IPS DF 19.7 (cell line): ENCODE measurements around the gene SGTA.
"Not testable (repeated sequence)": the region's sequence is repeated elsewhere in the genome, so short reads cannot be mapped to it uniquely, and the experiment has no call there.

Source experiments
- DNase-seq: peaks from one replicate; pipeline ENCODE4 v3.0.0-alpha.2; 2013; ENCODE audit warnings: low read depth, low spot score

The SGTA gene

DNA sequence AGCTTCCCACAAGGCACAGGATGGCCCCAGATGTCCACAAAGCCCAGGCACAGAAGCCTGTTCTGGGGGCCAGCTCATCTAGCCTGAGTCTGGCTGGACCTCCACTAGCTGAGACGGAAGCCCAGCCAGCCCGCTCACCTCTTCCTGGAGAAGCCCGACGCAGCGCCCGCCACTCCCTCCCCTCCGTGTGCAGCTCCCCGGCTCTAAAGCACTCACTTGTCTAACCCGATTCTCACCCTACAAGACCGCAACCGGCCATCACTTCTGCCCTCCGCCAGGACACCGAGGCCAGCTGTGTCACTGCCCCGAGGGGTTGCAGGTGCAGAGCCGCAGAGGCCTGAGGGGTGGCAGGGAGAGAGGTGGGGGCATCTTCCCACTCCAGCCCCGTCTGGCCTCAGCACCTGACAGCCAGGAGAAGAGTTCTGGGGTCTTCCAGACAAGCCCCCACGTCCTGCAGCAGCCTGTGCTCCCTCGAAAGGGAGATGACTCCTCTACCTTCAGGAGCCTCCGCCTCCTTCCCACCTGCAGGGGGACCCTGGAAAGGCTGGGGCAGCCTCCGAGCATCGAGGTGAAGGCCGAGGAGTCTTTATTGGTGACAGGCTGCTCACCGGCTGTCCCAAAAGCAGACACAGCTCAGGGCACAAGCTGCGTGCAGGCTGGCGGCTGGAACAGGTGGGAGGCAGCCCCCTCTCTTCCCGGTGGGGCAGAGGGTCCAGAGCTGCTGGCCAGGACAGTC is 56.0 kb downstream of the SGTA start:
- no peak for DNase-seq

DNA sequence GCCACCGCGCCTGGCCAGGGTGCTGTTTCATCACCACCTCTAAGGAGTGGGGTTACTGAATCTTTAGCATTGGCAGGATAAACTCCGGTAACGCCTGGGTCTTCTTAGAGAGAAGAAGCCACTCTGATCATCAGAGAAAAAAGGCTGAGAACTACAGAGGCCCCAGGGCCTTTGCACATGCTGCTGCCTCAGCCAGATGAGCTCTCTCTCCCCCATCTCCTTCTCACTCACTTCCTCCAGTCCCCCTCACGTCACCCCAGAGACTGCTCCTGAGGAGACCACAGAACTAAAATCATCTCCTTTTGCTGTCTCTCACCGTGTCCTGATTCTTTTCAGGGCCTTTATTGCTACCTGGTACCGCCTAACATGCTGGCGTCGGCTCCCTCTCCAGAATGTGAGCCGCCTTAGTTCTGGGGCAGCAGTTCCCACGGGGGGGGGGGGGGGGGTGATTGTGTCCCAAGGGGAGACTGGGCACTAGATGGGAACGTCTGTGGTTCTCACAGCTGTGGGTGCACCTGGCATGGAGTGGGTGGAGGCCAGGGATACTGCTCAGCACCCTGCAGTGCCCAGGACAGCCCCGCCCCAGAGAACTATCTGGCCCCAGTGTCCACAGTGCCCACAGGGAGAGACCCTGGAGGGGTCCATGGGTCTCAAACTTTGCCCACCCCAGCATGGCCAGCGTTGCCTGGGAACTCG is 56.8 kb downstream of the SGTA start:
- no peak for DNase-seq

DNA sequence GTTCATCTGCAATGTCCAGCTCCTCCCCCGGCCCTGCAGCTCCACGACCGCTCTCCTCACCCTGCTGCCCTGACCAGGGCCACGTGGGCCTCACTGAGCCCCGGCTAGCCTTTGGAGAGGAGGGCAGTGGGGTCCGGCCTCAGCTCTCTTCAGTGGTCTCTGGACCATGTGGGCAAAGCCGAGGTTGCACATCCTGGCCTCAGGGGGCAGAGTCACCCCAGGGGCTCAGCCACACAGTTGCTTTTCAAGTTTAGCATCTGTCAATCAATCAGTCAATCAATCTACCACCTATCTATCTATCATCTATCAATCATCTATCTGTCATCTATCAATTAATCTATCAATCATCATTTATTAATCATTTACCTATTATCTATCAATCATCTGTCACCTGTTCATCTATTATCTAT is 58.9 kb downstream of the SGTA start:
- no peak for DNase-seq

DNA sequence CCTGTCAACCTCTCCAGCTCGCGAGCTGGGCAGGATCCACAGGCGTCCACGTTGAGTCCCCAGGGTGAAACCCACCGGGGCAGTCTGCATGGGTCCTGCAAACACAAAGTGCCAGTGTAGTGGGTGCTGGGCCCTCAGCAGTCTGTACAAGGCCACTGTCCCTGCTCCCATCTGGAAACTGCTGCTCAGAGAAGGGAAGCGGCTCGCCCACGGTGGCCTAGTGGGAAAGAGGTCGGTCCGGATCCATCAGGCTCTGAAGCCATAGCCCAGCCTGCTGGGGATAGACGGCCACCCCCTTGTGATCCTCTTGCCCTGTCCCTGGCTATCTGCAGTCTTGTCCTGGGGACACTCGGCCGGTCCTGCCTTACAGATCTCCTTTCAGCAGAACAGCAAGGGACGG is 59.3 kb downstream of the SGTA start:
- DNase-seq: no peak

DNA sequence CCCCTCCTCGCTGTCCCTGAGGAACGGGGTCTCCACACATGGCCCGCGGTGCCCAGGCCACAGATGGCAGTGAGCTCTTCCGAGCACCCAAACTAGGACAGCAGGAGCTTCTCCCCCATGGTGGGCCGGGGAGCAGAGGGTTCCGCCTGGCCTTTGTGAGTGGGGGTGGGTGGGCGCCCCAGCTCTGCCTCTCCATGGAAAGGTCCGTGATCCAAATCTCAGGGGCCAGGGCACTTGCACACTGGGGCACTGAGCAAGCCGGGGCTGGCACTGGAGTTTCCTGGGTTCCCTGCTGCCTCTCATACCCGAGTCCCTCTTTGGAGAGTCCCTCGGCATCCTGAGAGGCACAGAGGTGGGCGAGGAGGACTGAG is 59.7 kb downstream of the SGTA start:
- DNase-seq: no peak

DNA sequence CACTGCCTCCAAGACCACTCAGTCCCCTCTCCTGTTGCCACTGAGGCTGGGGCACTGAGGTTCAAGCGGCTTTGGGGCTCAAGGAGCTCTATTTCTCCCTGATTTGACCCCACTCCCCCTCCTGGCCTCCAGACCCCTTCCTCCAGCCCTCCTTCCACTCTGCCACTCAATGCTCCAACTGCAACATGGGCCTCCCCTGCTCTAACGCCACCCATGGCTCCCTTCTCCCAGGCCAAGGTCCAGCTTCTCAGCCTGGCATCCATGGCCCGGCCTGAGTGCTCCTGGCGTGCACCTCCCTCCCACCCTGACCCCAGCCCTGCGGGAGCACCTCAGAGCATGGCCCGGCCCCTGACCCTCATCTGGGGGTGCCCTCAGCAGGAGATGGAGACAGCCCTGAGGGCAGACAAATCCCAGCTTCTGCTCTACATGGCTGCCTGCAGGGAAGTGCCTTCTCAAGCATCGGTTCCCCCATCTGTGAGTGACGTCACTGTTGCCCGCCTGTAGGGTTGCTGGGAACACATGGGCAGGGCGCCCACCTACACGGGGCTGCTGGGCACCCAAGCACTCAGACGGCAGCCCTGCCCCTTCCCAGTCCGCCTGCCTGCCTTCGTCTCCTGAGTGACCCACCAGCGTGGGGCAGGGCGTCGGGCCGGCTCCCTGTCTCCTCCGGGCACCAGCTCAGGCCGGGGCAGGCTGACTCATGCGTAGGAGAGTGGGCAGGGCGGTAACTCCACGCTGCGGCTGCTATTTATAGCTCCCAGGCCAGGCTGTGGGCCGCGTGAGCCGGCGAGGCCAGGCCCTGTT is 60.3 kb downstream of the SGTA start:
- no peak for DNase-seq

DNA sequence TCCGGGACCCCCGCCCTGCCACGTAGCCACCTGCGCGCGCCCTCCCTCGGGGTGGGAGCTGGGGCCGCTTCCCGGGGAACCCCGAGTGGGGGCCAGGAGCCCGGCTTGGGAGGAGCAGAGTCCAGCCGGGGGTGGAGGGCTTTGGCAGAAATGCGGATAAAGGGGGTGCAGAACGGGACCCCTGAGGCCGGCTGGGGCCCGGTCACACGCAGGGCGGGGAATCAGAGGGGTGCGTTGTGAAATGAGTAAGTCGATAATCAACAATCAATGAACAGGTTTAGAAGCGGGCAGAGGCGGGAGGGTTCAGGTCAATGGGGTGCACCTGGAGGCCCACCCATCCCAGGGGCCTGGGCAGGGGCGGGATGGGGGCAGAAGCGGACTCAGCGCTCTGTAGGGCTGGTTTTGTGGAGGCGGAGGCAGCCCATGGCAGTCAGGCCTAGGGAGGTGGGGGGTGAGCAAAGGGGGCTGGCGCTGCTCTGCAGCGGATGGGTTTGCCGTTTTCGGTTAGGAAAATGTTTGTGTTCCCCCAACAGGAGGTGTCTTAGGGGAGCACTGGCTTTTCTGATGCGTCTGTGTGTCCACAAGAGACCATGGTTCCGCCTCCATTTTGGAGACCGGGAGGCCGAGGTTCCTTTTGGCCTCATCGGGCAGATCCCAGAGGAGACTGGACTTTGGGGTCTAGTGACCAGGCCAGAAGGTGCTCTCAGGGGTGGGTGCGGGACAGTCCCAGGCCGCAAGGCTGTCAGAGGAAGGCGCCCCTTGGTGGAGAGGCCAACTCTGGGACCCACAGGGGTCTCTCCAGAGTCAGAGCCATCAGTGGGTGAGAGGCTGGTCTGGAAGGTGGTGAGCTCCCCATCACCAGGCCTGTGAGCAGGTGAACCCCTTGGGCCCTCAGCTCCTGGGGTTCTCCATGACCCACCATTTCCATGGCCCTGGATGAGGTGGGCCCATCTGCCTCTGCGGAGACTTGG is 61.2 kb downstream of the SGTA start:
- no peak for DNase-seq

DNA sequence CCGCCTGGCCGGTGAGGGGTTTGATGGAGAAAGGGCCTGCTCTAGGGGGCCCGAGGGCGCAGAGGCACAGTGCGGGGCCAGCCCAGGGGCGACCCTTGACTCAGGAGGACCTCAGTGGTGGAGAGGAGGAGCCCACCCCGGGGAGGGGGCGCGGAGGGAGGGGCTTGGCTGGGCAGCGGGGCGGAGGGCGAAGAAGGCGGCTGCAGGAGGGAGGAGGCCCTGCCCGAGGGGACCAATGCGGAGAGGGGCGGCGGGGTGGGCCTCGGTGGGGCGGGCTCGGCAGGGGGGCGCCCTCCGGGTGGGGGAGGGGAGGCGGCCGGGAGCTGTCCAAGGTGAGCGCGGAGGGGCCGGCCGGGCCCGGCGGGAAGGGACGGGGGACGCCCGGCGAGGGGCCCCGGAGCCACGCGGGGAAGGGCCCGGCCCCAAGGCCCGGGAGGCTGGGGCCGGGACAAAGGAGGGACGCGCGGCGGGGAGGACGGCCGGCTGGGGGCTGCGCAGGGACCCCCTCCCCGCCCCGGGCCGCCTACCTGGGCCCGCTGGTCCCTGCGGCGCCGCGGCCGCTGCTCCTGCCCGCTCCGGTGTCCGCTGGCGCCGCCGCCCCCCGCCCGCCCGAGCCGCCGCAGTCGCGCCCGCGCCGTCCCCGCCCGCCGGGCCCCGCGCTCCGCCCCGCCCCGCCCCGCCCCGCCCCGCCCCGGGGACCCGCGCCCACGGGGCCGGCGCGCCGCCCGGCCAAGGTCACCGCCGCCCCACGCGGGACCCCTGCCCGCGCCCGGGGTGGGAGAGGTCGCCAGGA is 62.1 kb downstream of the SGTA start, which contains the start of gene DIRAS1:
Gene DIRAS1, minus strand, starts transcription at position 596 of the 793 bp plus-strand sequence. CDS start 3,566 bp downstream, outside the sequence.
- DNase-seq: no peak

DNA sequence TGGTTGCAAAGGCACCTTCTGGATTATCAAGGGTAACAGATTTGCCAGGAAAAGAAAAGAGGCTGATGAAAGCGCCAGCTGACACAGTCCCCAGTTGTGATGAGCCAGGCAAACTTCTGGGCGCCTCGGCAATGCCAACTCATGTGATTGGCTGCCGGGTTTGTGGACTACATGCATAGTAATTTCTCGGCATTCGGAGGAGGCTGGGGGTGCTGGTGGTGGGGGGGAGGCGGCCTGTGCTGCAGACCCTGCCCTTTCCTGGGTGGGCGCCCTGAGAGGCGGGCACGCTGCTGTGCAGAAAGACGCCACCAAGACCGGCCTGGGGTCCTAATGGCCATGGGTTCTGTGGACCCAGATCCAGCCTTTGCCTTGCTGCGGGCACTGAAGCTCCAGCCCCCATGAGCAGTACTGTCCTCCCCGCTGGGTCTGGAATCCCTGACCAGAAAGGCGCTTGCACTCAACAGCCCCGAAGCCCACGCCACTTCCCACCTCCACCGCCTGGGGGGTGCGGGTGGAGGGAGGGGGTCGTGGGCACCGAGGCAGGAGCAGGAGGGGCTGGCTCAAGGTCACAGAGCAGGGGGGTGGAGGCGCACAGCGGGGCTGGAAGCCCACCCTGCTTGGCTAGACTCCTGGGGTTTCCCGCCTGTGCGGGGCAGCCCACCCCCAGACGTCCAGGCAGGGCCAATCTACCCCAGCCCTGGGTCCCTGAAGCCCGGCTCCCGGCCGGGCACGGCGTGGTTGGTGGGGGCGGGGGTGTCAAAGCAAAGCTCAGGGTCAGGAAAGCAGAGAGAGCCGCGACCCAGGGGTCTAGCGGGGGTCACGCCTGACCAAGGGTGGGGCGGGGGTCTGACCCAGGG is 62.9 kb downstream of the SGTA start:
- DNase-seq: no peak

DNA sequence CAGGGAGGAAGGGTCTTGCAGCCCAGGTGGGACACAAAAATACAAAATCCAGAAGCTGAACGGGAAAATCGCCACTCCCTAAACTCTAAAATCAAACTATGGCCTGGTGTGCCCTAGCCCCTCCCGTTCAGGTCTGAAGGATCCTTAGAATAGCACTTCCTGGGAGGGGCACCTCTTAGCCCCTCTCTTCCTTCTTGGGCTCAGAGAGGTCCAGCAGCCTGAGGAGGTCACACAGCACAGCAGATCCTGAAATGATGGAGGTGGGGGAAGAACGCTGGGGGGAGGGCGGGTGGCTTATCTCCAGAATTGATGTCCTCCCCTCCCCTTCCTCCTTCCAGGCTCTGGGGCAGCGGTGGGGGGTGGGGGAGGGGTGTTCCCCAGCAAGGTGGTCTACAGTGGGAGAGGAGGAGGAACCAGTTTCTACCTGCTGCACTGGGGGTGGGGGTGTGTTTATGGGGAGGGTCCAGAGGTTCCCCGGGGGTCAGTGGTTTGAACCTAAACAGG is 63.8 kb downstream of the SGTA start:
- DNase-seq: no peak

DNA sequence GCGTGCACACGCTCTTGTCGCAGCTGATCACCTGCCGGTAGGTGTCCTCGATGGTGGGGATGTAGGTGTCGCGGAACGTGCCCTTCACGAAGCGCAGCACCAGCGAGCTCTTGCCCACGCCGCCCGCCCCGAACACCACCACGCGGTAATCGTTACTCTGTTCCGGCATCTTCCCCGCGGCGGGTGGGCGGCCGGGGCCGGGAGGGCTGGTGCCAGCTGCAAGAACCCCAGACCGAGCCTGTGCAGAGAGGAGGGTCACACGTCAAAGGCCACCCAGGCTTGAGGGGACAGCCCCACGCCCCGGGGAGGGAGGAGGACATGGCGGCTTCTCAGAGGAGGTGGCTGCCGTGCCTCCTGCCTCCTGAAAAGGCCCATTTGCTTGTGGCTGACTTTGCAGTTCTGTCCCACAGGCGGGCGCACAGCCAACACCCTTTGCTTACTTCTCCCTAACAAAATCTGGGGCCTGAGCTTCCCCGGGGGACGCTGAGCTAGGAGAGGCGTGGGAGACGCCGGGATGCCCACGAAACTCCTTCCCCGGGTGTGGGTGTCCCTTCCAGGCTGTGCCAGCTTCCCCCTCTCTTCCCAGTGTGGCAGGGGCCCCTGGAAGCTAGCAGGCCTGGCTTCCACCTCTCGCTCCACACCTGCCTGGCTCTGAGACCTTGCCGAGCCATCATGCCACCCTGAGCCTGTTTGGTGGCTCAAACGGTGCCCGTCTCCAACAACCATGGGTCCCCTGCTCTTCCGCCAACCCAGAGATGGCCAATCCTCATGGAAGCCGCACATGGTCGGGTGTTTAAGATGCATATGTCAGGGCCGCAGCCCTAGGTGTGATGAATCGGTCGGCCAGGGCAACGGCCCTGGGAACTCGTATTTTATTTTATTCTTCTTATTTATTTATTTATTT is 65.2 kb downstream of the SGTA start:
- no peak for DNase-seq

DNA sequence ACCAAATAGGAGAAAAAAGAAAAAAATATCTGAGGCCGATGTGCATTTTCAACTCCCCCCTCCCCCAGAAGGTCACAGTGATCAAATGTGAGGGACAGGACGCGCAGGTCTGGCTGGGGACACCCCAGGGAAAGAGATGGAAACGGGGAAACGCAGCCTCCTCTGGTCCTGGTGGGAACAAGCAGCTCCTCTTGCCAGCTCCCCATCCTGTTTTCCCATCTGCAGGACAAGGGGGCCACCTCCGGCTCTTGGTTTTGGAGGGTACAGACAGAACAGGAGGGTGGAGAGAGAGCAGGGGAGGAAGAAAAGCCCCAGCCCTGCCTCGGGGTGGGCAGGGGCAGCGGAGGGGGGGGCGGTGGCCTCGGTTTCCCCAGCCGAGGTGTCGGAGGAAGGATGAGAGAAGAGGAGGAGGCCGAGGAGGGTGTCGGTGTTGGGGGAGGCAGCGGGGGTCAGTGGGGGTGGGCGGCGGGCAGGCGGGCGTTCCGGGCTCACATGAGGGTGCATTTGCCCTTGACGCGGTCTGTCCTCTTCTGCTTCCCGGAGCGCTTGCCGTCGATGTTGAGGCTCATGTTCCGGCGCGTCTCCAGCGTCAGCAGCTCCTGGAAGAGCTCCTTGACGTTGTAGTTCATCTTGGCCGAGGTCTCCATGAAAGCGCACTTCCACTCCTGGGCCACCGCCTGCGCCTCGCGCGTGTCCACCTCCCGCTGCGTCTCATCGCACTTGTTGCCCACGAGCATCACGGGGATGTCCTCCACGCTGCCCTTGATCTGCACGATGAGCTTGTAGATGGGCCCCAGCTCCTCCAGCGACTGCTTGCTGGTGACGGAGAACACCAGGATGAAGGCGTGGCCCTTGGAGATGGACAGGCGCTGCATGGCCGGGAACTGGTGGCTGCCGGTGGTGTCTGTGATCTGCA is 66.1 kb downstream of the SGTA start:
- no peak for DNase-seq

DNA sequence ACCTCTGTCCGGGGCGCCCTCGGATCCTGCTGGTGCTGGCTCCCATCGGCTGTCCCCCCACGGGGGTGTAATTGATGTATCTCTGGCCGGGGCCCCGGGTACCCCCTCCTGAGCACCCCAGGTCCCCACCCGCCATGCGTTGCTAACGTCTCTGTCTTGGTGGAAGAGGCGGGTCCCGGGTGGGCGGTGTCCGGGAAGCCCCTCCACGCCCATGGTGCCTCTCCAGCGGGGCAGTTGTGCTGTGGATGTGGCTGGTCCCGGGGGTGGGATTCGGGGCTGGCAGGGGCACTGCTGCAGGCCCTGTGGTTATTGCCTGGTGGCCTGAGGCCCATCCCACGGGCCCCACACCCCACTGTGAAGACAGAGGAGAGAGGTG is 66.8 kb downstream of the SGTA start:
- no peak for DNase-seq

DNA sequence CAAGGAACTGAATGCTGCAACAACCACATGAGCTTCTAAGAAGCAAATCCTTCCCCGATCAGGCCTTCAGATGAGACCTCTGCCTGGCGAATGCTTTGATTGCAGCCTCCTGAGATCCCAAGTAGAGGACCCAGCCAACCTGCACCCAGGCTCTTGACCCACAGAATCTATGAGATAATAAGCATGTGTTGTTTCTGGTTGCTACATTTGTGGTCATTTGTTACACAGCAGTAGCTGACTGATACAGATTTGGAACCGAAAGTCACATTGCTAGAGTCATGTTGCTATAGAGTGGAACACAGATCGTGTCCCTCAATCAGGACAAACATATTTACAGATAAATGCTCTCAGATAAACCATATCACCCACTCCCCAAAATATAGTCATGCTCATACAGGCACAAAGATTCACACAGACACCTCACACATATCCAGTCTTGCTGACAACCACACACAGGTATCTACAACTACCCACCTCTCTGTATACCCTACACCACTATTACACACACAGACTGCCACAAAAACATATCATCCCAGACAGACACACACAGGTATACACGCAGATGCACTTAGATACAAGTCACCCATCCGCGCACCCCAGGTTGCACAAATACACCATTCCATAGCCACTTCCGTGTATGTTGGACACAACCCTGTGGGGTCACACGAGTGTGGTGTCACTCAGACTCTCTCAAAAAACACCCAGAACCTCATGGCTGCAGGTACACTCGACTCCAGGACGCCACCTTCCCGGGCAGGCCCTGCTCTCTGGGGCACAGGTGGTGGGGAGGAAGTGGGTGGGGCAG is 67.4 kb downstream of the SGTA start:
- no peak for DNase-seq

DNA sequence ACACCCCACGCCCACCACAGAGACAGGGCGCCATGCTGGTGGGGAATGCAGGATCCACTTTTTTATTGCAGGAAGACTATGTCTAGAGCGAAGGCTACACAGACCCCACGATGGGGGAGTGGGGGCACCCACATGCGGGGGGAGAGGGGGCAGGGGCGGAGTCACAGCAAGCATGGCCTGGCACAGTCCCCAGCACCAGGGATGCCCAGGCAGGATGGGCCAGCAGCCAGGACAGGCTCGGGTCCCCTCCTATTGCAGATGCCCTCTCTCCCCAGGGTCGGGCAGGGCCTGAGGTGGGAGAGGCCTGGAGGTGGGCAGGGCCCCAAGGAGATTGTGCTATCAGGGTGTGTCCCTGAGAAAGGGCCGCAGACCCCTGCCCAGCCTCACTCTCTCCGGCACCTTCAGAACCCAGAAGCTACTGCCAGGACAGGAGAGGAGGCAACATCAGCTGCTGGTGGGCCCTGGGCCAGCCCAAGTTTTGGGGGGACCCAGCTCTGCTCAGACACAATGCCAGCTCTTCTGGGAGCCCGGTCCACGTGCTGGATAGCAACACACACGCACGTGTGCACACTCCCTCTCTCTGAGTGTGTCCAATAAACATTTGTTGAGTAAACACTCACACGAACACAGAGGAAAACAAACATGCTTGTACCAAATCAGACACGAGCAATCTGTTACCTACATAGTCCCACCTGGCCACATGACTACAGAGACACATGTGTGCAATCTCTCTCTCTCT is 68.4 kb downstream of the SGTA start:
- DNase-seq: no peak

DNA sequence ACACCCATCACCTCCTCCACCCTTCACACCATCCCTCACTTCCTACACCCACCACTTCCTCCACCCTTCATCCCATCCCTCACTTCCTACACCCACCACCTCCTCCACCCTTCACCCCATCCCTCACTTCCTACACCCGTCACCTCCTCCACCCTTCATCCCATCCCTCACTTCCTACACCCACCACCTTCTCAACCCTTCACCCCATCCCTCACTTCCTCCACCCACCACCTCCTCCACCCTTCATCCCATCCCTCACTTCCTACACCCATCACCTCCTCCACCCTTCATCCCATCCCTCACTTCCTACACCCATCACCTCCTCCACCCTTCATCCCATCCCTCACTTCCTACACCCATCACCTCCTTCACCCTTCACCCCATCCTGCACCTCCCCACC is 69.0 kb downstream of the SGTA start:
- DNase-seq: not testable (repeated sequence)
